HEK293 (cell line): Measurements from ENCODE around the gene TEDC2.
A peak's percentile ranks its signal among the peaks of the same experiment; 100 is the strongest.

Experiments
- BCL11A ChIP-seq: fragments of 450-650 bp; formaldehyde crosslinking; IDR thresholded peaks from 2 replicates; pipeline ENCODE4 v1.5.1; 2016; ENCODE audit warnings: low read depth, missing biosample characterization, missing genetic modification characterization
- BCL11B ChIP-seq: fragments of 450-650 bp; formaldehyde crosslinking; IDR thresholded peaks from 2 replicates; pipeline ENCODE4 v1.5.1; 2016; ENCODE audit warnings: low read depth, missing biosample characterization, missing genetic modification characterization
- GLIS2 ChIP-seq: fragments of 450-650 bp; formaldehyde crosslinking; IDR thresholded peaks from 2 replicates; pipeline ENCODE4 v1.5.1; 2016; ENCODE audit warnings: missing biosample characterization, missing genetic modification characterization
- HIC1 ChIP-seq: fragments of 450-650 bp; formaldehyde crosslinking; IDR thresholded peaks from 2 replicates; pipeline ENCODE4 v1.5.1; 2016; ENCODE audit warnings: missing biosample characterization, missing genetic modification characterization
- MYNN ChIP-seq: fragments of 450-650 bp; formaldehyde crosslinking; IDR thresholded peaks from 2 replicates; pipeline ENCODE4 v1.5.1; 2016; ENCODE audit warnings: missing biosample characterization, missing genetic modification characterization, borderline replicate concordance
- ZBTB17 ChIP-seq: fragments of 450-650 bp; formaldehyde crosslinking; IDR thresholded peaks from 2 replicates; pipeline ENCODE4 v1.5.1; 2016; ENCODE audit warnings: missing biosample characterization, missing genetic modification characterization
- ZNF138 ChIP-seq: fragments of 450-650 bp; formaldehyde crosslinking; IDR thresholded peaks from 2 replicates; pipeline ENCODE4 v1.5.1; 2016; ENCODE audit warnings: missing biosample characterization, missing genetic modification characterization, borderline replicate concordance
- ZNF202 ChIP-seq: fragments of 450-650 bp; formaldehyde crosslinking; IDR thresholded peaks from 2 replicates; pipeline ENCODE4 v1.5.1; 2016; ENCODE audit warnings: missing biosample characterization, missing genetic modification characterization, borderline replicate concordance
- ZNF292 ChIP-seq: fragments of 450-650 bp; formaldehyde crosslinking; IDR thresholded peaks from 2 replicates; pipeline ENCODE4 v1.5.1; 2016; ENCODE audit warnings: low read depth, missing biosample characterization, missing genetic modification characterization, borderline replicate concordance
- ZNF366 ChIP-seq: fragments of 450-650 bp; formaldehyde crosslinking; conservative IDR thresholded peaks from 2 replicates; pipeline ENCODE4 v1.5.1; 2016; ENCODE audit warnings: missing biosample characterization, missing genetic modification characterization
- ZNF560 ChIP-seq: fragments of 450-650 bp; formaldehyde crosslinking; IDR thresholded peaks from 2 replicates; pipeline ENCODE4 v1.5.1; 2017; ENCODE audit warnings: missing biosample characterization, missing genetic modification characterization, borderline replicate concordance
- ZNF561 ChIP-seq: fragments of 450-650 bp; IDR thresholded peaks from 2 replicates; pipeline ENCODE4 v1.5.1; 2018; ENCODE audit warnings: missing biosample characterization, missing genetic modification characterization, borderline replicate concordance
- ZNF580 ChIP-seq: fragments of 450-650 bp; formaldehyde crosslinking; IDR thresholded peaks from 2 replicates; pipeline ENCODE4 v1.5.1; 2016; ENCODE audit warnings: missing biosample characterization, missing genetic modification characterization
- ZNF610 ChIP-seq: fragments of 450-650 bp; formaldehyde crosslinking; IDR thresholded peaks from 2 replicates; pipeline ENCODE4 v1.5.1; 2016; ENCODE audit warnings: missing biosample characterization, missing genetic modification characterization, borderline replicate concordance
- ZNF623 ChIP-seq: fragments of 450-650 bp; formaldehyde crosslinking; IDR thresholded peaks from 2 replicates; pipeline ENCODE4 v1.5.1; 2016; ENCODE audit warnings: missing biosample characterization, missing genetic modification characterization
- ZNF792 ChIP-seq: fragments of 450-650 bp; formaldehyde crosslinking; IDR thresholded peaks from 2 replicates; pipeline ENCODE4 v1.5.1; 2016; ENCODE audit warnings: missing biosample characterization, missing genetic modification characterization
- TF ChIP-seq, protein P1 (sequence below): fragments of 450-650 bp; formaldehyde crosslinking; IDR thresholded peaks from 2 replicates; pipeline ENCODE4 v1.5.1; 2016; ENCODE audit warnings: missing biosample characterization, missing genetic modification characterization
- TF ChIP-seq, protein P2 (sequence below): fragments of 450-650 bp; formaldehyde crosslinking; IDR thresholded peaks from 2 replicates; pipeline ENCODE4 v1.5.1; 2016; ENCODE audit warnings: missing biosample characterization, missing genetic modification characterization
- TF ChIP-seq, protein P3 (sequence below): fragments of 450-650 bp; formaldehyde crosslinking; IDR thresholded peaks from 2 replicates; pipeline ENCODE4 v1.5.1; 2016; ENCODE audit warnings: missing biosample characterization, missing genetic modification characterization, borderline replicate concordance
- TF ChIP-seq, protein P4 (sequence below): fragments of 450-650 bp; formaldehyde crosslinking; IDR thresholded peaks from 2 replicates; pipeline ENCODE4 v1.5.1; 2016; ENCODE audit warnings: missing biosample characterization, missing genetic modification characterization
- TF ChIP-seq, protein P5 (sequence below): fragments of 450-650 bp; formaldehyde crosslinking; IDR thresholded peaks from 2 replicates; pipeline ENCODE4 v1.5.0; 2017; ENCODE audit warnings: missing biosample characterization, missing genetic modification characterization, borderline replicate concordance
- TF ChIP-seq, protein P6 (sequence below): fragments of 450-650 bp; formaldehyde crosslinking; conservative IDR thresholded peaks from 2 replicates; pipeline ENCODE4 v1.5.1; 2016; ENCODE audit warnings: low read depth, missing biosample characterization, missing genetic modification characterization

TEDC2 gene

DNA sequence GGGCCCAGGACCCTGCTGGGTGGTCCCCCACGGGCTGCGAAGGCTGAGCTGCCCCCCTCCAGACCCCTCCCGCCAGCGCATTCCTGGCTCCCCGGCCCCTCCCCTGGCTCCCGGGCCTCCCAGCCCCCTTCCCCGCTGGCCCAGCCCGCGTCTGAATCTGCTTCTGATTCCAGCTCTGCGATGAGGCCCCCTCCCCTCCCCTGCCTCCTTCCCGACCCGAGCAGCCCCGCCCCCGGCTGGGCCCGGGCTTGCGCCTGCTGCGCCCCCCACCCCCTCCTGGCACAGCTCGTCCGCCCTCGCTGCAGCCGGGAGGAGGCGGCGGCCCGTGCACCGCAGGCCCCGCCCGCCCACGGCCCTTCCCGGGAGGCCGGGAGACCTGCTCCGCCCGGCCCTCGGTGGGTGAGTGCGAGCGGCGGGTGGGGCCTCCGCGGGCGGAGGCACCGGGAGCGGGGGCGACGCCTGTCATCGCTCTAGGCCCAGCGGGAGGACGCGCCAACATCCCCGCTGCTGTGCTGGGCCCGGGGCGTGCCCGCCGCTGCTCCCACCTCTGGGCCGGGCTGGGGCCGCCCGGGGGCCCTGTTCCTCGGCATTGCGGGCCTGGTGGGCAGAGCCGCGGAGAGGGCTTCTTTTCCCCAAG lies 11.2 kb downstream of the TEDC2 start, which contains the start of gene NTN3 (continued):
- TF ChIP-seq HIC1 (tag by site-specific recombination) (no peak), ZNF623 (tag by site-specific recombination) (no peak), ZNF580 (tag by site-specific recombination) (no peak), BCL11B (tag by site-specific recombination) (no peak), GLIS2 (no peak; the same call in 1 of the 2 replicates), ZBTB17 (tag by site-specific recombination) (no peak), ZNF610 (tag by site-specific recombination) (no peak), ZNF792 (tag by site-specific recombination) (no peak), BCL11A (tag by site-specific recombination) (no peak), ZNF138 (tag by site-specific recombination) (no peak), ZNF366 (tag by site-specific recombination) (no peak), ZNF202 (tag by site-specific recombination) (no peak), ZNF292 (tag by site-specific recombination) (no peak), ZNF561 (tag by site-specific recombination) (peak; percentile 83), ZNF560 (no peak), MYNN (tag by site-specific recombination) (no peak)
- TF ChIP-seq, protein P1, sequence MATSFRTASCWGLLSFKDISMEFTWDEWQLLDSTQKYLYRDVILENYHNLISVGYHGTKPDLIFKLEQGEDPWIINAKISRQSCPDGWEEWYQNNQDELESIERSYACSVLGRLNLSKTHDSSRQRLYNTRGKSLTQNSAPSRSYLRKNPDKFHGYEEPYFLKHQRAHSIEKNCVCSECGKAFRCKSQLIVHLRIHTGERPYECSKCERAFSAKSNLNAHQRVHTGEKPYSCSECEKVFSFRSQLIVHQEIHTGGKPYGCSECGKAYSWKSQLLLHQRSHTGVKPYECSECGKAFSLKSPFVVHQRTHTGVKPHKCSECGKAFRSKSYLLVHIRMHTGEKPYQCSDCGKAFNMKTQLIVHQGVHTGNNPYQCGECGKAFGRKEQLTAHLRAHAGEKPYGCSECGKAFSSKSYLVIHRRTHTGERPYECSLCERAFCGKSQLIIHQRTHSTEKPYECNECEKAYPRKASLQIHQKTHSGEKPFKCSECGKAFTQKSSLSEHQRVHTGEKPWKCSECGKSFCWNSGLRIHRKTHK (tag by site-specific recombination): no peak
- TF ChIP-seq, protein P2, sequence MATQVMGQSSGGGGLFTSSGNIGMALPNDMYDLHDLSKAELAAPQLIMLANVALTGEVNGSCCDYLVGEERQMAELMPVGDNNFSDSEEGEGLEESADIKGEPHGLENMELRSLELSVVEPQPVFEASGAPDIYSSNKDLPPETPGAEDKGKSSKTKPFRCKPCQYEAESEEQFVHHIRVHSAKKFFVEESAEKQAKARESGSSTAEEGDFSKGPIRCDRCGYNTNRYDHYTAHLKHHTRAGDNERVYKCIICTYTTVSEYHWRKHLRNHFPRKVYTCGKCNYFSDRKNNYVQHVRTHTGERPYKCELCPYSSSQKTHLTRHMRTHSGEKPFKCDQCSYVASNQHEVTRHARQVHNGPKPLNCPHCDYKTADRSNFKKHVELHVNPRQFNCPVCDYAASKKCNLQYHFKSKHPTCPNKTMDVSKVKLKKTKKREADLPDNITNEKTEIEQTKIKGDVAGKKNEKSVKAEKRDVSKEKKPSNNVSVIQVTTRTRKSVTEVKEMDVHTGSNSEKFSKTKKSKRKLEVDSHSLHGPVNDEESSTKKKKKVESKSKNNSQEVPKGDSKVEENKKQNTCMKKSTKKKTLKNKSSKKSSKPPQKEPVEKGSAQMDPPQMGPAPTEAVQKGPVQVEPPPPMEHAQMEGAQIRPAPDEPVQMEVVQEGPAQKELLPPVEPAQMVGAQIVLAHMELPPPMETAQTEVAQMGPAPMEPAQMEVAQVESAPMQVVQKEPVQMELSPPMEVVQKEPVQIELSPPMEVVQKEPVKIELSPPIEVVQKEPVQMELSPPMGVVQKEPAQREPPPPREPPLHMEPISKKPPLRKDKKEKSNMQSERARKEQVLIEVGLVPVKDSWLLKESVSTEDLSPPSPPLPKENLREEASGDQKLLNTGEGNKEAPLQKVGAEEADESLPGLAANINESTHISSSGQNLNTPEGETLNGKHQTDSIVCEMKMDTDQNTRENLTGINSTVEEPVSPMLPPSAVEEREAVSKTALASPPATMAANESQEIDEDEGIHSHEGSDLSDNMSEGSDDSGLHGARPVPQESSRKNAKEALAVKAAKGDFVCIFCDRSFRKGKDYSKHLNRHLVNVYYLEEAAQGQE (tag by site-specific recombination): no peak
- TF ChIP-seq, protein P3, sequence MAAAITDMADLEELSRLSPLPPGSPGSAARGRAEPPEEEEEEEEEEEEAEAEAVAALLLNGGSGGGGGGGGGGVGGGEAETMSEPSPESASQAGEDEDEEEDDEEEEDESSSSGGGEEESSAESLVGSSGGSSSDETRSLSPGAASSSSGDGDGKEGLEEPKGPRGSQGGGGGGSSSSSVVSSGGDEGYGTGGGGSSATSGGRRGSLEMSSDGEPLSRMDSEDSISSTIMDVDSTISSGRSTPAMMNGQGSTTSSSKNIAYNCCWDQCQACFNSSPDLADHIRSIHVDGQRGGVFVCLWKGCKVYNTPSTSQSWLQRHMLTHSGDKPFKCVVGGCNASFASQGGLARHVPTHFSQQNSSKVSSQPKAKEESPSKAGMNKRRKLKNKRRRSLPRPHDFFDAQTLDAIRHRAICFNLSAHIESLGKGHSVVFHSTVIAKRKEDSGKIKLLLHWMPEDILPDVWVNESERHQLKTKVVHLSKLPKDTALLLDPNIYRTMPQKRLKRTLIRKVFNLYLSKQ (tag by site-specific recombination): no peak
- TF ChIP-seq, protein P4, sequence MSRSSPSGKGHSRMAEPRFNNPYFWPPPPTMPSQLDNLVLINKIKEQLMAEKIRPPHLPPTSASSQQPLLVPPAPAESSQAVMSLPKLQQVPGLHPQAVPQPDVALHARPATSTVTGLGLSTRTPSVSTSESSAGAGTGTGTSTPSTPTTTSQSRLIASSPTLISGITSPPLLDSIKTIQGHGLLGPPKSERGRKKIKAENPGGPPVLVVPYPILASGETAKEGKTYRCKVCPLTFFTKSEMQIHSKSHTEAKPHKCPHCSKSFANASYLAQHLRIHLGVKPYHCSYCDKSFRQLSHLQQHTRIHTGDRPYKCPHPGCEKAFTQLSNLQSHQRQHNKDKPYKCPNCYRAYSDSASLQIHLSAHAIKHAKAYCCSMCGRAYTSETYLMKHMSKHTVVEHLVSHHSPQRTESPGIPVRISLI: no peak
- TF ChIP-seq, protein P5, sequence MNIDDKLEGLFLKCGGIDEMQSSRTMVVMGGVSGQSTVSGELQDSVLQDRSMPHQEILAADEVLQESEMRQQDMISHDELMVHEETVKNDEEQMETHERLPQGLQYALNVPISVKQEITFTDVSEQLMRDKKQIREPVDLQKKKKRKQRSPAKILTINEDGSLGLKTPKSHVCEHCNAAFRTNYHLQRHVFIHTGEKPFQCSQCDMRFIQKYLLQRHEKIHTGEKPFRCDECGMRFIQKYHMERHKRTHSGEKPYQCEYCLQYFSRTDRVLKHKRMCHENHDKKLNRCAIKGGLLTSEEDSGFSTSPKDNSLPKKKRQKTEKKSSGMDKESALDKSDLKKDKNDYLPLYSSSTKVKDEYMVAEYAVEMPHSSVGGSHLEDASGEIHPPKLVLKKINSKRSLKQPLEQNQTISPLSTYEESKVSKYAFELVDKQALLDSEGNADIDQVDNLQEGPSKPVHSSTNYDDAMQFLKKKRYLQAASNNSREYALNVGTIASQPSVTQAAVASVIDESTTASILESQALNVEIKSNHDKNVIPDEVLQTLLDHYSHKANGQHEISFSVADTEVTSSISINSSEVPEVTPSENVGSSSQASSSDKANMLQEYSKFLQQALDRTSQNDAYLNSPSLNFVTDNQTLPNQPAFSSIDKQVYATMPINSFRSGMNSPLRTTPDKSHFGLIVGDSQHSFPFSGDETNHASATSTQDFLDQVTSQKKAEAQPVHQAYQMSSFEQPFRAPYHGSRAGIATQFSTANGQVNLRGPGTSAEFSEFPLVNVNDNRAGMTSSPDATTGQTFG: no peak
- TF ChIP-seq, protein P6, sequence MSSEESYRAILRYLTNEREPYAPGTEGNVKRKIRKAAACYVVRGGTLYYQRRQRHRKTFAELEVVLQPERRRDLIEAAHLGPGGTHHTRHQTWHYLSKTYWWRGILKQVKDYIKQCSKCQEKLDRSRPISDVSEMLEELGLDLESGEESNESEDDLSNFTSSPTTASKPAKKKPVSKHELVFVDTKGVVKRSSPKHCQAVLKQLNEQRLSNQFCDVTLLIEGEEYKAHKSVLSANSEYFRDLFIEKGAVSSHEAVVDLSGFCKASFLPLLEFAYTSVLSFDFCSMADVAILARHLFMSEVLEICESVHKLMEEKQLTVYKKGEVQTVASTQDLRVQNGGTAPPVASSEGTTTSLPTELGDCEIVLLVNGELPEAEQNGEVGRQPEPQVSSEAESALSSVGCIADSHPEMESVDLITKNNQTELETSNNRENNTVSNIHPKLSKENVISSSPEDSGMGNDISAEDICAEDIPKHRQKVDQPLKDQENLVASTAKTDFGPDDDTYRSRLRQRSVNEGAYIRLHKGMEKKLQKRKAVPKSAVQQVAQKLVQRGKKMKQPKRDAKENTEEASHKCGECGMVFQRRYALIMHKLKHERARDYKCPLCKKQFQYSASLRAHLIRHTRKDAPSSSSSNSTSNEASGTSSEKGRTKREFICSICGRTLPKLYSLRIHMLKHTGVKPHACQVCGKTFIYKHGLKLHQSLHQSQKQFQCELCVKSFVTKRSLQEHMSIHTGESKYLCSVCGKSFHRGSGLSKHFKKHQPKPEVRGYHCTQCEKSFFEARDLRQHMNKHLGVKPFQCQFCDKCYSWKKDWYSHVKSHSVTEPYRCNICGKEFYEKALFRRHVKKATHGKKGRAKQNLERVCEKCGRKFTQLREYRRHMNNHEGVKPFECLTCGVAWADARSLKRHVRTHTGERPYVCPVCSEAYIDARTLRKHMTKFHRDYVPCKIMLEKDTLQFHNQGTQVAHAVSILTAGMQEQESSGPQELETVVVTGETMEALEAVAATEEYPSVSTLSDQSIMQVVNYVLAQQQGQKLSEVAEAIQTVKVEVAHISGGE: no peak
